HG02588 (cell line): ENCODE data around the gene SLC35B2.
A peak's percentile ranks its signal among the peaks of the same experiment; 100 is the strongest.

ENCODE experiments used
- ATAC-seq: cut with Tn5 transposase; IDR thresholded peaks from one replicate; pipeline ENCODE4 v1.9.1; 2021; ENCODE audit warnings: mild to moderate bottlenecking, moderate library complexity; ENCODE audit not compliant: unreplicated experiment

The SLC35B2 gene

DNA sequence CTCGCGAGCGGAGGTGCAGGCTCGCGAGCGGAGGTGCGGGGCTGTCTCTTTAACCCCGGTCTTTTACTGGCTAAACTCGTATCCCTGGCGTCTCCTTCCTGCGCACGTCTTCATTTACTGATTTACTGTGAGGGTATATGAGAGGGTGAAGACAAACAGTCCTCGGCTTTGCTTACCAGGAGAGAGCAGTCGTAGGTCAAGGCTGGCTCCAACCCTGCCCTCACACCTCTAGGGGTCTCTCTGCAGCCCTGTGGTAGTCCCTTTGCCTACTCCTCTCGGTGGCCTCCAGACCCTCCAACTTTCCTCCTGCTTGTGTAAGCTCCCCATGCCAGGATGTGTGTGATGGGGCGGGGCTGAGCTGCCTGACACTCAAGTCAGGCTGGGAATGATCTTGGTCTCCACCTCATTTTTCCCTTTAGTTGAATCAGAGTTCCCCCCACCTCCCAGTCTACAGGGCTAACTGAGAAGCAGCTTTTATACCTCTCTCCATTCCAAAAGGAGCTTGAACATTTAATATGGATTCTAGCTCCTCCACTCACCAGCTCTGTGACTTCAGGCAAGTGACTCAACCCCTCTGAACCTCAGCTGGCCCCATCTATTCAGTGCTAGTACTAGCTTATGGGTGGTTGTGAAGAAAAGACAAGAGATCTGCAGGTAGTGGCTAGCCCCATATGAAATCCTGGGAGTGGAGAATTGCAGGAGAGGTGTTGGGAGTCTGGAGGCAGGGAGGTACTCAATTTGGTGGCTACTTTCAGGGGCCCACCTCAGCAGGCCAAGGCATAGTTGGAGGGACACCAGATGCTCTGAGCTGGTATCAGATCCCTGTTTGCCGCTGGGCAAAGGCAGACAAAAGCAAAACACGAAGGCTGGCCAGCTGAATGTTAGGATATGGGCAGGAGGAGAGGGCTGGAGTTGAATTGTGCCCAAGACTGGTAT lies 33.0 kb downstream of the SLC35B2 start:
- ATAC-seq = no peak

DNA sequence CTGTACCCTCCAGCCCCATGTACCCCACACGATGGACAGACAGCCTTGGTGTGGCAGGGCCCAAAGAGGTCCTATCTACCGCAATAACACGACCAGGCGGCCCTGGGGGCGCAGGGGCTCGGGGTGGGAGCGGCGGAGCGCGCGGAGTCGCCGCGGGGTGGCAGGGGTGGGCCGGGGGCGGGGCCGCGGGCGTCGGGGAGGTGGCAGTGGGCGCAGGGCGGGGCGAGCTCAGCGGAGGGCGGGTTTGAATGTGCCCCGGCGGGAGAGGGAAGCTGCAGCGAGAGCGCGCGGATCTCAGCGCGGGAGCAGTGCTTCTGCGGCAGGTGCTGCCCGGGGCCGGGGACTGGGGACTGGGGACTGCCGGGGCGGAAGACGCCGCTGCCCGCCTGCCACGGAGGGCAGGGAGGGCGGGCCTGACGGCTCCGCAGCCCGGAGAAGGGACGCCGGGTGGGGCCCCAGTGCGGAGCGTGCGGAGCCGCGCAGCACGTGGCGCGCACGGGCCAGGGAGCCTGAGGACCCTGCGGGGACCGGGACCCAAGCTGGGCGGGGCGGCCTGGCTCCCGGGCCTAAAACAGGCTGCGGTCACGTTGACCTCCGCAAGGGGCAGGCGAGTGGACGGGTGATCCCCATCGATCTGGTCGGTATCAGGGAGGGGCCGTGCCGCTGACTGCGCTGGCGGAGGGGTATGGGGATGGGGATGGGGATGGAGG lies 33.9 kb downstream of the SLC35B2 start, which contains the start of gene SLC29A1:
TSS of gene SLC29A1 (plus strand) at position 277 of the 710 bp plus-strand sequence. CDS start 3,719 bp downstream, outside the sequence.
- ATAC-seq = peak; percentile 44

DNA sequence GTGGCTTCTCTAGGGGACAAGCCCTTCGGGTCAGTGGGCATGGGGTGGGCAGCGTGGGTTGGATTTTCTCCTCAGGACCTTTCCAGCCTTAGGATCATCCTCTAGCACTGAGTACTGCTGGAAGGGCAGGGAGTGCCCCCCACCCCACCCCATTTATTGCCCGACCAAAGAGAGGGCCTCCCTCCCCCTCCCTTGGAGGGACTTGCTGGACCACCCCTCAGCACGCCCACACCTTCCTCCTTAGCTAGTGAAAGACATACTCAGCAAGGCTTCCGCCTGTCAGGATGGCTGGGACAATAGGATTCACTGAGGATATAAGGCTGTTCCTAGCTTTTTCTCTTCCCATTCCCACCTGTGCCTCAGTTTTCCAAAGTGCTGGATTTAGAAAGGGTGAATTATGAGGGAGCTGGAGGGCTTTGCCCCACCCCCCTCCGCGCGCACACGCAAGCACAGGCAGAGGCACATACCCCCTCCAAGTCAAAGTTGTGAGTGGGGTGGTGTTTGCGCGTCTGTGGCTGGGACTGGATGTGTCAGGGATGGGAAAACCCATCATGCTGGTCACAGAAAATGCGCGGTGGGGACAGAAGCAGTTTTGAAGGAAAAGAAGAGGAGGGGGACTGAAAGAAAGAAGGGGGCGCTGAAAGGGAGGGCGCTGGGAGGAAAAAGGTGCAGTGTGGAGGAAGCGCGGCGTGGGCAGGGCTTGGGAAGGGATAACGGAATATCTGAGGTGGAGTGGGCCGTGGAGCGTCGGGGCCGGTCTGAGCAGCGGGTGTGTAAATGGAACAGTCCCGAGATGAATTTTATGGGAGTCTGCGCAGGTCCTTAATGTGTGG lies 34.6 kb downstream of the SLC35B2 start:
- no peak for ATAC-seq

DNA sequence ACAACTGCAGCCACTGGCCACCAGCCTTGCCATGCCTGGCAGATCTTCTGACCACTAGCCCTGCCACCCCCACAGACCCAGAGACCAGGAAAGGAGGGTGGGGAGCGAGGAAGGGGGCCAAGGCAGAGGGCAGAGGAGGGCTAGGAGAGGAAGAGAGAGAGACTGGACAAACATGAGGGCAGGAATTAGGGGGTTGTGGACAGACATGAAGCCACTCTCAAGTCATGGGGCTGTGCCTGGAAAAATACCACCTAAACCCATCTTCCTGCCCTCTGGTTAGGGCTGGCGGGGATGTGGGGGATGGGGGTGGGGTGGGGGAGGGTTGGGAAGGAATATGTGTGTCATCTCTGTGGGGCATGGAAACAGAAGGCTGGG lies 35.4 kb downstream of the SLC35B2 start:
- no peak for ATAC-seq

DNA sequence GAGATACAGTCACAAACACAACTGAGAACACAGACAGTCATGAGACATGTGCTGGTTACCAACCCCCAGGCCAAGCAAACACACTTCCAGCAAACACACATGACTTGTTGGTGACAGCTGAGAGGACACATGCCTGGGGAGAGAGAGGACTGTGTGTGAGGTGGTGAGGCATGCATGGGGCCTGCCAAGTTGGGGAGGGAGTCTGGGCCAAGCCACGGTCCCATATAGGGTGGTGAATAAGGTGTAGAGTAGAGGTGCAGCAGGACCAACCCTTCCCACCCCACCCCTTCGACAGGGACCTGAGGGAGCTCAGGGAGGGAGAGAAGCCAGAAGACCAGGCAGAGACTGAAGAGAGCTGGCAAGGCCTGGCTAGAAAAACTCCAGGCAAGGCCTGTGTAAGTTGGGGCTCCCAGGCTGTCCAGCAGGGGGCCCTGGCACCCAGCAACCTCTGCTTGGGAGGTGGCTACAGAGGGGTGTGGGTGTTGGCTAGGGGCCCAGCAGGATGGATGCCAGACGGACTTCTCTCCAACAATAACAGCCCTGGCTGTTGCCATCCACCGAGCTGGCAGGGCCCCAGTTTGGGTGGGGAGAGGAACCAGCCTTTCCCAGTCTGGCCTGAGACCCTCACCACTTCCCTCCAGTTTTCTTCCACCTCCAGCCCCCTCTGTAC lies 35.9 kb downstream of the SLC35B2 start:
- ATAC-seq = no peak

DNA sequence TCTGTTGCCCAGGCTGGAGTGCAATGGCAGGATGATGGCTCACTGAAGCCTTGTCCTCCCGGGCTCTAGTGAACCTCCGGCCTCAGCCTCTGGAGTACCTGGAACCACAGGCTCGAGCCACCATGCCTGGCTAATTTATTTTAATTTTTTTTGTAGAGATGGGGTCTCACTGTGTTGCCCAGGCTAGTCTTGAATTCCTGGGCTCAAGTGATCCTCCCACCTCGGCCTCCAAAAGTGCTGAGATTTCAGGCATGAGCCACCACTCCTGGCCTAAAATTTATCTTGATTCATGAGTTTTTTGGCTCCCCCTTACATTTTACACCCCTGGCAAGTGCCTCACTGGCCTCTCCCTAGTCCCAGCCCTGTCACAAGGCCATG lies 36.4 kb downstream of the SLC35B2 start:
- no peak for ATAC-seq

DNA sequence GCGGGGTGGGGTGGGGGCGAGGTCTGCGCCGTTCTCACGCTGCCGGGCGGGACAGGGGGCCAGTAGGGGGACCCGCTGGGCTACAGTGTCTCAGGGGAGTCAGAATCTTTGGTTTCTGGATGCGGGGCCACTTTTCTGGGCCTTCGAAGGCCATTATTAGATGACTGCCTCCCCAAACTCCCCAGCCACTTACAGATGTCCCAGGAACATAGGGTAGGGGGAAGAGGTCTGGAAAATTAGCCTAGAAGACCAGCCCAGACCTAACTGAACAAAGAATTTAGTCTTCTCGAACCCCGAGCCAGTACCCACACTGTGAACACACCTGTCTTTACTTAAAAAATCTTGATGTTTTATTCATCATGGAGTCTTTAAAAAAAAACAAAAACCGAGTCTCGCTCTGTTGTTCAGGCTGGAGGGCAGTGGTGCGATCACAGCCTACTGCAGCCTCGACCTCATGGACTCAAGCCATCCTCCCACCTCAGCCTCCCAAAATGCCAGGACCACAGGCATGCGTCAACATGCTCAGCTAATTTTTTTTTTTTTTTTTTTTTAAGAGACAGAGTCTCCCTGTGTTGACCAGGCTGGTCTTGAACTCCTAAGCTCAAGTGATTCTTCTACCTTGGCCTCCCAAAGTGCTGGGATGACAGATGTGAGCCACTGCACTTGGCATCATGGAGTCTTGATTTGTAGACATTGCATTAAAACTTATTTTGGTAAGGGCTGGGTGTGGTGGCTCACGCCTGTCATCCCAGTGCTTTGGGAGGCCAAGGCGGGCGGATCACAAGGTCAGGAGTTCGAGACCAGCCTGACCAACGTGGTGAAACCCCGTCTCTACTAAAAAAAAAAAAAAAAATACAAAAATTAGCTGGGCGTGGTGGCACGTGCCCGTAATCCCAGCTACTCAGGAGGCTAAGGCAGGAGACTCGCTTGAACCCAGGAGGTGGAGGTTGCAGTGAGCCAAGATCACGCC lies 37.2 kb downstream of the SLC35B2 start:
- no peak for ATAC-seq

DNA sequence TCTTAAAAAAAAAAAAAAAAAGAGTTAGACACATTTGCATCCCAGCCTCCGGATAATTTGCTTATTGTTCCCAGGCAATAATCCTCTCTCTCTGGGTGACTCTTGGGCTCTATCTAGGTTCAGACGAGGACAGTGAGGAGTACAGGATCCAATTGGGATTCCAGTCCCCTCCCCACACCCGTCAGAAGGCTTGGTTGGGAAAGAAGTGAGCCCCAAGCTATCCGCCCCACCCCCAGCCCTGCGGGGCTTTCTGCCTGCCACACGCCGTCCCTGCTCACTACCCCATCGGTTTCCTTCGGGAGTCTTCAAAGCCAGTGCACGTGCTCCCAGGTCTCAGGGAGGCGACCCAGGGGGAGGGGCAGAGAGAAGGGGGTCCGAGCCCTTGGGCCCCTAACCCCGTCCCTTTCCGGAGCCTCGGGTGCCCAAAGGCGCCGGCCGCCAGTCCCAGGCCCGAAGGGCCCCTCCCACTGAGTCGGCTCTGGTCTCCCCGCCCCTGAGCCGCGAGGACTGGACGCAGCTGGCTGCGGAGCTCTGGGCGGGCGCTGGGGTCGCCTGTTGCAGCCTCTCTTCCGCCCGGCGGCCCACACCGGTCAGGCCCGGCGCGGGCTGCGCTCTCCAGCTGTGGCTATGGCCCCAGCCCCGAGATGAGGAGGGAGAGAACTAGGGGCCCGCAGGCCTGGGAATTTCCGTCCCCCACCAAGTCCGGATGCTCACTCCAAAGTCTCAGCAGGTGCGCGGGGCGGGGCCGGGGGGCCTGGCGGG lies 38.1 kb downstream of the SLC35B2 start:
- peak; percentile 38 for ATAC-seq

DNA sequence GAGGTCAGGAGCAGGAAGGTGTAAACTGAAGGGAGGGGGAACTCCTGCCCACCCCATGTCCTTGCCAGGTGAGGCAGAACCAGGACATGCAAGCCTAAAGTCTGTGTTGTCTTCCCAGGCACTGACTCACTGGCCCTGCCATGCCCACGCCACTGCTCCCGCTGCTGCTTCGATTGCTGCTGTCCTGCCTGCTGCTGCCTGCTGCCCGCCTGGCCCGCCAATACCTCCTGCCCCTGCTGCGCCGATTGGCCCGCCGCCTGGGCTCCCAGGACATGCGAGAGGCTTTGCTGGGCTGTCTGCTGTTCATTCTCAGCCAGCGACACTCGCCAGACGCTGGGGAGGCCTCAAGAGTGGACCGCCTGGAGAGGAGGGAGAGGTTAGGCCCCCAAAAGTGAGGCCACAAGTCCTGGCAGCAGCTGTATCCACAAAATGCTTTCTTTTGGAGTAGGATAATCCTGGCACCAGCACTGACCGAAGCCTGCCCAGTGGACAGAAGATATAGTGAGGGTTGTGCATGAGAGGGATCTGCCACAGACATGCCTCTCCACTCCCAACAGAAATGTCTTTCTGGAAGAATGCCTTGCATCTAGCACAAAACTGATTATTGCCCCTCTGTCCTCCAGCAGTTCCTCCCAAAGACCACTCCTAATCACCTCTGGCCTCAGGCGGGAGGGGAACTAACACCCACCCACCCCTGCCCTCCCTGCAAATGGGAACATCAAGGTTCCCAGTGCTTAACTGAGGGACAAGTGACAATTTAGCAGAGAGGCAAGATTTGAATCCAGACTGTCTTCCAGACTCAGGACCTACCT lies 39.8 kb downstream of the SLC35B2 start:
- no peak for ATAC-seq

DNA sequence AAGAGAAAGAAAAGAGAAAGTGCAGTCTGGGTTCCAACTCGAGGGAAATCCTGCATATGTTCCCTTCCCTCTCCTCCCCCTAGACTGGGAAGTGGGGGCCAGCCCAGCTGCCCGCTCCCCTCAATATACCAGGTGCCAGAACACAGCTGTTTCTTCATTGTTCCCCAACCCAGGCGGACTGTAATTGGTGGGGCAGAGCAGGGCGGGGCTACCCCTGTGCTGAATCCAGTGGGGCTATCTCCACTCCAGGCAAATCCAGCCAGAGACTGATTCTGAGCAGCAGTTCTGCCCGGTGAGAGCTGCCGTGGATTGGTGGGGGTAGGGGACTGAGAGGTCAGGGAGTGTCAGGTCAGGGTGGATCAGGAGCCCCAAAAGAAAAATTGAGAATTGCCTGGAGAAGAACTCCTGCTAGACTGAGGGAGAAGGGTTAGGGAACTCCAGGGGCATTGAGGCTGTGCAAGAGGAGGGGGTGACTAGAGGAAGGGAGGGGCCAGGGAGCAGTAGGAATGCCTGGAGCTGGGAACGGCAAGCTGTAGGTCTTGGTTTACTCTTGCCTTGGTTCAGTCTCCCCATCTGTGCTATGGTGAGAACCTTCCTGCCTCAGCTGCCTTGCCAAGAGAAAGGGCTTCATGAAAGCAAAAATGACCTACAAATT lies 40.5 kb downstream of the SLC35B2 start, which contains the start of gene MYMX:
TSS of gene MYMX (plus strand) at position 250 of the 655 bp plus-strand sequence. CDS start 546 bp downstream, outside the sequence.
- ATAC-seq = no peak

DNA sequence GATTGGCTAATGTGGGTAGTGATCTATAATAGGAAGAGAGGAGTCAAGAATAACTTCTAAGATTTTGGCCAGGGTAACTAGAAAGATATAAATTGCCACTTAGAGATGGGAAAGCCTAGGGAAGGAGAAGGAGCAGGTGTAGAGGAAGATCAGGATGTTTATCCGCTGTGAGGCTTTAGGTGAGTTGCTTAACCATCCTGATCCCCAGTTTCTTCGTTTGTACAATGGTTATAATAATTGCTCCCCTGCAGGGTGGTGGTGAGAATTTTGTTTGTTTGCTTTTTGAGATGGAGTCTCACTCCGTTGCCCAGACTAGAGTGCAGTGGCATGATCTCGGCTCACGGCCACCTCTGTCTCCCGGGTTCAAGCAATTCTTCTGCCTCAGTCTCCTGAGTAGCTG lies 43.0 kb downstream of the SLC35B2 start:
- ATAC-seq = no peak

DNA sequence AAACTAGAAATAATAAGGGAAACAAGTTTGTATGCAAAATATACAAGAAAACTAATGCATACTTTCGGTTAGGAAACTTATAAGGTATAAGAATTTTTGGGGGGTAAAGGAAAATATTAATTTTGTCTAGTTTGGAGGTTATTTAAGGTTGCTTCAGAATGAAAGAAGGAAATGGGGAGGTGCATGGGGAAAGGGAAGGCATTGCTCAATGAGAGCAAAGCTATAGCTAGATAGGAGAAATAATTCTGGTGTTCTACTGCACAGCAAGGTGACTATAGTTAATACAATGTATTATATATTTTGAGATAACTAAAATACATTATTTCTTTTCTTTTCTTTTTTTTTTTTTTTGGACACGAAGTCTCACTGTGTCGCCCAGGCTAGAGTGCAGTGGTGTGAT lies 46.0 kb downstream of the SLC35B2 start:
- ATAC-seq = no peak

DNA sequence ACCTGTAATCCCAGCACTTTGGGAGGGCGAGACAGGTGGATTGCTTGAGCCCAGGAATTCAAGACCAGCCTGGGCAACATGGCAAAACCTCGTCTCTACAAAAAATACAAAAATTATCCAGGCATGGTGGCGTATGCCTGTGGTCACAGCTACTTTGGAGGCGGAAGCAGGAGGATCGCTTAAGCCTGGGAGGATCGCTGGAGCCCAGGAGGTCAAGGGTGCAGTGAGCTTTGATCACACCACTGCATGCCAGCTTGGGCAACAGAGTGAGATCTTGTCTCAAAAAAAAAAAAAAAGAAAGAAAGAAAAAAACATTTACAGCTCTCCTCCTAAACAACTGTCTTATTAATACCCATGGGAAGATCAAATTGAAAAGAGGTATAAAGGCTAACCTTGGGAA lies 49.4 kb downstream of the SLC35B2 start:
- no peak for ATAC-seq
